Fibroblast of villous mesenchyme (primary cell): Measurements from ENCODE around the gene LRP1. TPM values are rescaled to one million over a fixed set of nuclear protein-coding genes. Genes with fewer than 3 reads are reported as not detected.

Source experiments
- DNase-seq: peaks from one replicate; pipeline ENCODE4 v3.0.0-alpha.2; 2010; ENCODE audit warnings: low read depth
- H3K4me3 ChIP-seq: 2 replicates; pipeline ENCODE4 v1.5.1; 2011; ENCODE audit warnings: low read depth, mild to moderate bottlenecking, low read length
- CTCF ChIP-seq: IDR thresholded peaks from 2 replicates; pipeline ENCODE4 v1.5.1; 2012; ENCODE audit warnings: low read depth, mild to moderate bottlenecking, low read length; ENCODE audit not compliant: insufficient read depth
- total RNA-seq: library from RNA; depleted of rRNA; stranded (reverse); fragments of >200 nt; gene quantifications from 2 replicates; pipeline ENCODE4 v1.2.3, GENCODE V29; 2012

Gene LRP1
- total RNA-seq, 1 donor = 228 TPM

GRCh38 chr12:57169046-57169795 lies 40.9 kb downstream of the LRP1 start:
- no peak for DNase-seq
- no peak for TF ChIP-seq CTCF
- H3K4me3 ChIP-seq = no peak overlapping the region

GRCh38 chr12:57169969-57170368 lies 41.7 kb downstream of the LRP1 start:
- TF ChIP-seq CTCF = no peak
- H3K4me3 ChIP-seq = no peak overlapping the region
- no peak for DNase-seq

- DNase-seq = no peak
Observed at GRCh38 chr12:57170408-57170807, 42.1 kb downstream of the LRP1 start.

GRCh38 chr12:57170927-57171326 lies 42.6 kb downstream of the LRP1 start:
- DNase-seq = no peak
- no peak for TF ChIP-seq CTCF
- H3K4me3 ChIP-seq = no peak overlapping the region

More at GRCh38 chr12:57170408-57170807, 42.1 kb downstream of the LRP1 start:
- H3K4me3 ChIP-seq = no peak overlapping the region
- TF ChIP-seq CTCF = no peak

- TF ChIP-seq CTCF = peak; percentile 5
- H3K4me3 ChIP-seq = no peak overlapping the region
- DNase-seq = peak; percentile 54
Observed at GRCh38 chr12:57171668-57172067, 43.4 kb downstream of the LRP1 start.

GRCh38 chr12:57173089-57173488 lies 44.8 kb downstream of the LRP1 start:
- peak; percentile 60 for TF ChIP-seq CTCF
- no peak for DNase-seq
- no peak overlapping the region for H3K4me3 ChIP-seq

- no peak for DNase-seq
- no peak for TF ChIP-seq CTCF
- H3K4me3 ChIP-seq = no peak overlapping the region
Observed at GRCh38 chr12:57173683-57174082, 45.4 kb downstream of the LRP1 start.
